IPS DF 19.7 (cell line): ENCODE results near the gene MGLL.

Experiments used
- DNase-seq: peaks from one replicate; pipeline ENCODE4 v3.0.0-alpha.2; 2013; ENCODE audit warnings: low read depth, low spot score

The MGLL gene

DNA sequence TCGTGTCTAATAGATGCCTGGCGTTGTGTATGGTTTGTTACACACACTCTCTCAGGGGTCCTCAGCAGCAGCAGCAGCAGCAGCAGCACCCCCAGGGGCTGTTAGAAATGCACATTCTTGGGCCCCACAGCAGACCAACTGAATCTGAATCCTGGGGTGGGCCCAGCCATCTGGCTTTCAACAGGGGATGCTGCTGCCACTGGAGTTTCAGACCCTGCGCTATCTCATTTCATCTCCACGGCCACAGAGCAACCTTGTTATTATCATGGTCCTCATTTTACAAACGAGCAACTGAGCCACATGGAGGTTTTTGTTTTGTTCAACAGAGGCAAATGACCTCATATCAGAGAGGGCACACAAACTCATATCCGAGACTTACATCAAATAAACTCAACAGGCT is 47.7 kb downstream of the MGLL start:
- DNase-seq: no peak

DNA sequence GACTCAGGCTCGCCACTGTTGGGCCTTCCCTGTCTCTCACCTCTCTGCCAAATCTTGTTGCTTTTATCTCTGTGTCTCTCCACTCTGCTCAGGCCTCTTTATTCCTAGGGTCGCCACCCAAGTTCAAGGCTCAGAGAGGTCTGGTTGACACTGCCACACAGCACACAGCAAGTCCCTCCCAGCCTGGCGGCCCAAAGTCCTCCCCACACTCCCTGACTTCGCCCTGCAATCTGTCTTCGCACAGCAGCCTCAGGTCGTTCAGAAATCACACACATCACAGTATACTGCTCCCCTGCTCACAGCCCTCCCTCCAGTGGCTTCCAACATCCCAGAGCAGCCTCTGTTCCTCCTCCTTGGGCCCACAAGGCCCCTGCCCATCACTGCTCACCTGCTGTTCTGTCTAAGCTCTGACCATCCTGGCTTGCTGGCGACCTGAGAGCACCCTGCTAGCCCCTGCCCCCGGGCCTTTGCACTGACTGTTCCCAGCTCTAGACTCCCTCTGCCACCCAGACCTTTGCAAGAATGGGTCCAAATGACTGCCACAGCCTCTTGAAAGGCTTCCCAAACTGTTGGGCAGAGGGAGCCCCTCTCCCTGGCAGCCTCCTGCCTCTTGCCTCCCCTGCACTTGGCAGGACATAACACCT is 48.4 kb downstream of the MGLL start:
- DNase-seq: no peak

DNA sequence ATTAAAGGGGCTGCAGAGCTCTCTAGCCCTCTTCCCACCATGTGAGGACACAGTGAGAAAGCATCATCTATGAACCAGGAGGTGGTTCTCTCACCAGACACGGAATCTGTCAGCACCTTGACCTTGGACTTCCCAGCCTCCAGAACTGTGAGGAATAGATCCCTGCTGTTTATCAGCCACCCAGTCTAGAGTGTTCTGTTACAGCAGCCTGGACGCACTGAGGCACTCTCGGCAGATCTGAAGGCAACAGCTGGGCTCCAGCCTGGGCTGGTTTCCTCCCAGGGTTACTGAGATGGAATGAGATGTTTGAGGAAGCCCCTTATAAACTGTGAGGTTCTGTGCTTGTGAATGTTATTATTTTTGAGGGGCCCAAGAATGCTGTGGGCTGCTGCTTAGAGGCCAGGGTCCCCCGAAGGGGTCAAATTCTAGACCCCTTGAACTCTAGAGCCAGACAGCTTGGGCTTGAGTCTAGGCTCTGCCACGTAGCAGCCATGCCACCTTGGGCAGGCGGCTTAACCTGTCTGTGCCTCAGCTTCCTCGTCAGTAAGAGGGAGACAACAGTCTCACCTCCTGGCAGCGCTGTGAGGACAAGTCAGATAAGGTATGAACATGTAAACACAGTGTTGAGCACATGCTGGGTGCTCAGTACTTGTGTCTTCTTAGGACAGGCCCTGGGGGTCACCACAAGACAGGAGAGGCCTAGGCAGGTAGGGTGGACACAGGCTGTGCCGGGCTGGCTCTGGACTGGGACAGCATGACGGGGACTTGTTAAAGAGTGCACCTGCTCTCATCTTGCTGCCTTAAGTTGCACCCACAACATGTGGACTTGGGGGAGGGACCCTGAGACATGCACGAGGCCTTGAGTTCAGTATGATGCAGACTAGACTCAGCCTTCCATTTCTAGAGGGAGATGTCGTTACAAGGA is 49.2 kb downstream of the MGLL start:
- DNase-seq: no peak

- DNase-seq: no peak
These were observed 50.0 kb downstream of the MGLL start for GRCh38 chr3:127772273-127772672.

GRCh38 chr3:127771746-127772145 is 50.6 kb downstream of the MGLL start:
- no peak for DNase-seq

DNA sequence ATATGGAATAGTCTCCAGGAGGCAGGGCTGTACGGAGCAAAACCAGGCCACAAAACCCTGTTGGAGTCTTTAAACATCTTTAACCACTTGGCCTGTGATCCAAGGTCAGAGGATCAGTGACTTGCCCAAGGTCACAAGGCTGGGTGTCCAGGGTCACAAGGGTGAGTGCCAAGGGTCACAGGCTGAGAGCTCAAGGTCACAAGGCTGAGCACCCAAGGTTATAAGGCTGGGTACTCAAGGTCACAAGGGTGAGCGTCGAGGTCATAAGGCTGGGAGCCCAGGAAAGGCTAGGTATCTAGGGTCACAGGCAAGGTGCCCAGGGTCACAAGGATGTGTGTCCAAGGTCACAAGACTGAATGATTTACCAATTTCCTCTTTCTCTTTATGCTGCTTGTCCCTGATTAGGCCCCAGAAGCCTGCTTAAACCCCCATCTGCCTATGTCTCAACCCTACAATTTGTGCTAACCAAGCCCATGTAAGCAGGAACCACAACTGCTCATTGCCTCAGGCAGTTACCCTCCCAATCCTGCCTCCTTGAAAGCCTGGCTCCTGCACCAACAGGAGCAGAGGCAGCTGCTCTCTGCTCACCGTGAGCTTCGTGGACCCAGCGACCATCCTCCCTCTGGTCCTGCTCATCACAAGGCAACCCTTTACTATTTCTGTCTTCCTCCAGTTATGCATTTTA is 51.5 kb downstream of the MGLL start:
- DNase-seq: no peak

DNA sequence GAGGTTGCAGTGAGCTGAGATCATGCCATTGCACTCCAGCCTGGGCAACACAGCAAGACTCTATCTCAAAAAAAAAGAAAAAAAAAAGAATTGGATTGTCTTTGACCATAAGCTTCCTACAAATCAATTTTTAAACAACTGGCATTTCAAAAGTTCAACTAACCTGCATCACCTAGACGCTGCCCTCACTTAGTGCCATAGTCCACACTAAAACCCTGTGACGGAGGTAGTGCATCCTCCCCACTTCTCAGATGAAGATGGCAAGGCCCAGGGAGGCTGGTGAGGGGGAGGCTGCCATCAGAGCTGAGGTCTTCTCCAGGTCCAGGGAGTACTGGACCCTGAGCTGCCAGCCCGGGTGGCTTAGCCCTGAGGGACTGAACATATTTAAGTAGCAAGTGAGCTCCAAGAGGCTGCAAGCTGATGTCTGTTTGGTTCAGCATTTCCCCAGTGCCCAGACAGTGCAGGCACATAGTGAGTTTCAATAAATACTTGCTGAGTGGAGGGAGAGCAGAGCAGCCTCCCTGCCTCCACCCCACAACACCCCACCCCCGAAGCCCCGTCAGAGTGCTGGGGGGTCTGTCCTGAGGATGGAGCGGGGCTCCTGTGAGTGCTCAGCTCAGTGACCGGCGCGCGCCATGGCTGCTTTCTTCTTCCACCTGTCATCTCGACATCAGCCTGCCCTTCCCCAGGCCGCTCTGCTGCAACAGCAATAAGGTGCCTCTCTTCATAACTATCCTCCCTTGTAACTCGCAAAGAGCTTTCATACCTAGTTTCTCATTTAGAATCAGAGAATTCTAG is 52.8 kb downstream of the MGLL start:
- no peak for DNase-seq

GRCh38 chr3:127768346-127769008 is 53.8 kb downstream of the MGLL start:
- DNase-seq: no peak

DNA sequence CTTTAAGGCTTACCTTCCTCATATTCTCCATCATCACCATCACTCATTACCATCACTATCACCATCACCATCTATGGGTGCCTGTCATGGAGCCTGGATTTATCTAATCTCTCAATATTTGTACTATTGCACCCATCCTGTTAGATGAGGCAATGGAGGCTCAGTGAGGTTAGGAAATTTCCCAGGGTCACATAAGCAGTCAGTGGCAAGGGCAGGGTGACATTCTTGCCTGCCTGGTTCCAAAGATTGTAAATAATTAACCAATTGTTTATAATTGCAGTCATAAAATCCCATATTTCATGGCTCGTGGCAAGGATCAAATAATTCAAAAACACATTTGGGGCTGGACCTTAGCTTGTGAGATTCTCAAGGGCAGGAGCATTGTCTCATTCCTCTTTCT is 55.2 kb downstream of the MGLL start:
- DNase-seq: no peak

- no peak for DNase-seq
These were observed 56.6 kb downstream of the MGLL start for GRCh38 chr3:127765735-127766134.

- DNase-seq: no peak
These were observed 57.4 kb downstream of the MGLL start for GRCh38 chr3:127764841-127765362.

- DNase-seq: no peak
These were observed 58.0 kb downstream of the MGLL start for GRCh38 chr3:127764301-127764700.

DNA sequence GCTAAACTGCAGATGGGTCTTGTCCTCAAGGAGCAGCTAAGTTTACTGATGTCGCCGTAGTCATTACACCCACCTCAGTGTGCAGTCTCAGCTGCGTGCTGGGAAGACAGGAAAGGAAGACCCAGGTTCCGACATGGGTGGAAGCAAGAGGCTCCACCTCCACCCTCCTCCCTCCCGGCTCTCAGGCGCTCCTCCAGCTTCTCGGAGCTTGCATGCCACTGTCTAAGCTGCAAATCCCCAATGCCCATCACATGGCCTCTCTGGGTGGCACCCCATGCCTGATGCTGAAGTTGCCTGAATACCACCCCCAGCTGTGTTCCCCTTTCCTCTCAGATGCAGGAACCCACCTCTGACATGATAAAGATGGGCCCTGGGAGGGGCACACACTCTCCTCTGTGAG is 58.5 kb downstream of the MGLL start:
- DNase-seq: no peak

DNA sequence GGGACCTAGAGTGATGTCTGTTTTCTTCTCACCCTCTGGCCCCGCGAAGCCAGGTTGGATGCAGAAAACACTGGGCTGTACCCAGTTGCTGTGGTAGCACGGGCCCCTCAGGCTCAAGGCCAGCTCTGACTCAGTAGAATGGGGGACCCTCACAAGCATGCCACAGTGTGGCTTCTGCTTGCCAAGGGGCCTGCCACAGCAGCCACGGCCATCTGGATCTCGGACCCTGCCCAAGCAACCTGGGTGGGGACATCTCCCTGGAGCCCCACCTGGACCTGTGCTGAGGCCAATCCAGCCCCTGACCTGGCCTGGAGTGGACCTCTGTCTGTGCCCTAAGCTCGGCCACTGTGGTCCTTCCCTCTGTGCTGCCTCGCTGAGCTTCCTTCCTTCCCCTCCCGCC is 59.0 kb downstream of the MGLL start:
- no peak for DNase-seq

GRCh38 chr3:127762787-127763105 is 59.6 kb downstream of the MGLL start:
- DNase-seq: no peak

DNA sequence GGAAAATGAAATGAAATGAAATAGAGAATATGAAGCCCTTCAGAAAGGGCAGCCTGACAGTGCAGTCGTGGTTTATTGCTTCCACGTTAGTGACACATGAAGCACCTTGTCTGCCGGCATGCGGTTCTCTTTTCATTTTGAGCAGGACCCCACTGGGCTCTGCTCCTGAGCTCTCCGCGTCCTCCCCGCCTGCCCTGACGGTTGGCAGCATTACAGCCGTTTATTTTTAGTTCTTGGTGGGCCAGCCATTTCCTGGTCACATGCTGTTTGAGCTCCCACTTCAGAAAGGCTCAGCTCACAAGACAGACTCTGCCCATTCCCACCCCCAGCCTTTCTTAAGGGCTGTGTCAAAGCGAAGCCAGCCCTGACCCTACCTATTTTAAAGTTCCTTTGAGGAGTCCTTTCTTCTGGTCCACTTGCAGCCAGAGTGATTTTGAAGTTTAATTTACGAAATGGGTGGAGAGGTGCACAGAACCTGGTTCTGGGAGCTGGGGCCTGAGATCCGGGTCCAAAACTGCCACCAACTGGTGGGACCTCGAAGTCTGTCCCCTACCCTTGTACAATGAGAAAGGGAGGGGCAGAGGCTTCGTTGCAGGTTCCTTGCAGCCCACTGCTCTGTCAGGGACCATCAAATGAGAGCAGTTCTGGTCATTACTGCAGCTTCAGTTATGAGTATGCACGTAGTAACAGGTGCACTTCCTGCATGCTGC is 60.1 kb downstream of the MGLL start:
- no peak for DNase-seq

- DNase-seq: no peak
These were observed 60.9 kb downstream of the MGLL start for GRCh38 chr3:127761441-127761801.

DNA sequence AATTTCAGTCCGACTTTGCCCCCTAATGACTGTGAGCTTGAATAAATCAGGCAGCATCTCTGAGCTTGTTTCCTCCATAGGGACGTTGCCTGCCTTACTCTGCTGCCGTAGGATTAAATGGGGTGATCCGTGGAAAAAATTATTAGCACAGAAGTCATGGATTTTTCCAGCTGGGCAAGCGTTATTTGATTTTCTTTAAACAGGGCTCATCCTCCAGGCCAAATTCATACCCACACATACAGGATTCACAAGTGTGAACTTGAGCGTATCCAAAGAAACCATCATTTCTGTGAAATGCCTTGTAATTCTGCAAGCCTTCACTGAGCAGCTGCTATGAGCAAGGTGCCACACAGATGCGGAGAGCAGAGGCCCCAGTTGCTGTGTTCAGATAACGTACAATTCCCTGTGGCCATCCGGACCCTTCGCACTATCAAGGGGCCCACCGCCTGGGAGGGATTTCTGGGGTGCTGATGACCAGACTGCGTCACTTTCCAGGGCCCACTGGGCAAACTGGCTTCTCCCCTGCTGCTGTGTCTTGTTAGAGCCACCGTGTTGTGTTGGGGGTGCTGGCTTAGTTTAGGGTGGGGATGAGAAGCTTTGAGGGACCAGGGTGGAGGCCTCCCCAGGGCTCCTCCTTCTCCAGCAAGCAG is 61.4 kb downstream of the MGLL start:
- no peak for DNase-seq

- no peak for DNase-seq
These were observed 62.0 kb downstream of the MGLL start for GRCh38 chr3:127760361-127760760.

DNA sequence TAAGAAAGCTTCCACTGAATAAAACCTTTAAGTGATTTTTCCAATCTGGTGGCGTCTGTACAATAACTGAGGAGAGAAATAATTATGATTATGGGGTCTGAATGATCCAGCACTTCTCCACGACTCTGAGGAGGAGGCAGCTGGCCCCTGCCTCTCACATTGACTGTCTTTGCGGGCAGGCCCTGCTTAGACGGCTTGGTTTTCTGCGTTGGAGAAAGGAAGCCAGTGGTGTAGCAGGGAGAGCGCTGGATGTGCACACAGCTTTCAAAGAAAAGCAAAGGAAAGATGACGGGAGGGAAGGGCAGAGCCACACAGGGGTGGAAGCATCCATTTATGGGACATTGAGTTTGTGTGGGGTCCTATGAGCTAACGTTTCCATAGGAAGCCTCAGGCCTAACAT is 62.5 kb downstream of the MGLL start:
- DNase-seq: no peak
